ENCODE results near the gene STN1.

The STN1 gene

GRCh38 chr10:103901299-103901698 lies 16.7 kb downstream of the STN1 start:
- no peak overlapping the region for H3K4me3 ChIP-seq (ENCODE audit: control insufficient read depth, low read depth, low read length)
- no peak for DNase-seq (ENCODE audit: low read depth)
- TF ChIP-seq, protein P1, sequence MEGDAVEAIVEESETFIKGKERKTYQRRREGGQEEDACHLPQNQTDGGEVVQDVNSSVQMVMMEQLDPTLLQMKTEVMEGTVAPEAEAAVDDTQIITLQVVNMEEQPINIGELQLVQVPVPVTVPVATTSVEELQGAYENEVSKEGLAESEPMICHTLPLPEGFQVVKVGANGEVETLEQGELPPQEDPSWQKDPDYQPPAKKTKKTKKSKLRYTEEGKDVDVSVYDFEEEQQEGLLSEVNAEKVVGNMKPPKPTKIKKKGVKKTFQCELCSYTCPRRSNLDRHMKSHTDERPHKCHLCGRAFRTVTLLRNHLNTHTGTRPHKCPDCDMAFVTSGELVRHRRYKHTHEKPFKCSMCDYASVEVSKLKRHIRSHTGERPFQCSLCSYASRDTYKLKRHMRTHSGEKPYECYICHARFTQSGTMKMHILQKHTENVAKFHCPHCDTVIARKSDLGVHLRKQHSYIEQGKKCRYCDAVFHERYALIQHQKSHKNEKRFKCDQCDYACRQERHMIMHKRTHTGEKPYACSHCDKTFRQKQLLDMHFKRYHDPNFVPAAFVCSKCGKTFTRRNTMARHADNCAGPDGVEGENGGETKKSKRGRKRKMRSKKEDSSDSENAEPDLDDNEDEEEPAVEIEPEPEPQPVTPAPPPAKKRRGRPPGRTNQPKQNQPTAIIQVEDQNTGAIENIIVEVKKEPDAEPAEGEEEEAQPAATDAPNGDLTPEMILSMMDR (IDR thresholded peaks at IDR 0.05; ENCODE audit: control insufficient read depth, insufficient read depth, low read depth, low read length, missing control alignments), result no peak

GRCh38 chr10:103899312-103899711 lies 18.7 kb downstream of the STN1 start:
- DNase-seq (ENCODE audit: low read depth), result no peak
- H3K4me3 ChIP-seq (ENCODE audit: control insufficient read depth, low read depth, low read length), result no peak overlapping the region
- TF ChIP-seq, protein P1 (IDR thresholded peaks at IDR 0.05; ENCODE audit: control insufficient read depth, insufficient read depth, low read depth, low read length, missing control alignments), result no peak

DNA sequence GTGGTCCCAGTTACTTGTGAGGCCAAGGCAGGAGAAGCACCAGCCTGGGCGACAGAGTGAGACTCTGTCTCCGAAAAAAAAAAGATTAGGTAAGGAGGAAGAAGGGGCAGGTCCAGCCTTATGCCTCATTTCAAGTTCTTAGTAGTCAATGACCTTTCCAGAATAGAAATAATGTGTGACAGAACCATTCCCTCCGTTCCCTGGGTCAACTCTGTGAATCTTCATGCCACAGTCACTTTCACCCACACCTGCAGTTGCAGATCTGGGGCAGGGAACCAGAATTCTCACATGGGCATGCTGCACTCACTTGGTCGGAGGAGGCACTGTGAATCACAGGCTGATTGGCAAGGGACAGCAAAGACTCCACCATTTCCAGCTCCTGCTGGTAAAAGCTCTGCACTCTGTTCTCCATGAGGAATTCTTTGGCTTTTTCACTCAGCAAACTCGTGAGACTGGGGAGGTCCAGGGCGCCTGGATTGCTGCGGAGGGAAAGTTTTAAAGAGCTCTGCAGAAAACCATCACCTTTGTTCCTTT lies 20.7 kb downstream of the STN1 start:
- no peak overlapping the region for H3K4me3 ChIP-seq (ENCODE audit: control insufficient read depth, low read depth, low read length)
- DNase-seq (ENCODE audit: low read depth), result no peak
- TF ChIP-seq, protein P1 (IDR thresholded peaks at IDR 0.05; ENCODE audit: control insufficient read depth, insufficient read depth, low read depth, low read length, missing control alignments), result no peak

DNA sequence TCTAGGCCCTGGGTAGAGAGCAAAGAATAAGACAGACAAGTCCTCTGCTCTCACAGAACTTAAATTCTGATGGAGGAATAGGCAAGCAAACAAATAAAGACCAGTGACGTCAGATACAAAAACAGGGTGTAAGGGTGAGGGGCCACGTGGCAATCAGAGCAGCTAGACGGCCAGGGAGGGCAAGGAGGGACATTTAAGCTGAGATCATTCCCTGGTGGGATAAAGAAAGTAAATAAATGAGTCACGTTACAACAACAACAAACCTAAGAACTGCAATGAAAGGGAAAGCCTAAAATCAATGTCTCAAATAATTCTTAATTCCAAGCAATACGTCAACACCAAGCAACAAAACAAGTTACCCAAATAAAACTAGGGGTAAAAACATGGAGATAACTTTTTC lies 21.8 kb downstream of the STN1 start:
- no peak overlapping the region for H3K4me3 ChIP-seq (ENCODE audit: control insufficient read depth, low read depth, low read length)
- TF ChIP-seq, protein P1 (IDR thresholded peaks at IDR 0.05; ENCODE audit: control insufficient read depth, insufficient read depth, low read depth, low read length, missing control alignments), result no peak
- DNase-seq (ENCODE audit: low read depth), result no peak

- TF ChIP-seq, protein P1 (IDR thresholded peaks at IDR 0.05; ENCODE audit: control insufficient read depth, insufficient read depth, low read depth, low read length, missing control alignments), result no peak
- H3K4me3 ChIP-seq (ENCODE audit: control insufficient read depth, low read depth, low read length), result no peak overlapping the region
- DNase-seq (ENCODE audit: low read depth), result no peak
These were observed 22.4 kb downstream of the STN1 start for GRCh38 chr10:103895411-103896186.

GRCh38 chr10:103894441-103894864 lies 23.5 kb downstream of the STN1 start:
- TF ChIP-seq, protein P1 (IDR thresholded peaks at IDR 0.05; ENCODE audit: control insufficient read depth, insufficient read depth, low read depth, low read length, missing control alignments), result no peak

More at GRCh38 chr10:103894441-103894864, 23.5 kb downstream of the STN1 start:
- H3K4me3 ChIP-seq (ENCODE audit: control insufficient read depth, low read depth, low read length), result no peak overlapping the region
- DNase-seq (ENCODE audit: low read depth), result no peak
